Colonic mucosa (tissue), 4 donors: ENCODE results near the gene WNT9A. TPM values are rescaled to one million over a fixed set of nuclear protein-coding genes. Genes with fewer than 3 reads are reported as not detected.
"Not testable (repeated sequence)": the region's sequence is repeated elsewhere in the genome, so short reads cannot be mapped to it uniquely, and the experiment has no call there.

Experiments
- DNase-seq: peaks from one replicate; pipeline ENCODE4 v3.0.0-alpha.2; 2020
- H3K27ac ChIP-seq: fragments of 200-600 bp; one replicate; pipeline ENCODE4 v1.8.0; 2021
- H3K27me3 ChIP-seq: fragments of 200-600 bp; one replicate; pipeline ENCODE4 v1.8.0; 2021
- H3K36me3 ChIP-seq: fragments of 200-600 bp; one replicate; pipeline ENCODE4 v1.8.0; 2021
- H3K4me1 ChIP-seq: fragments of 200-600 bp; one replicate; pipeline ENCODE4 v1.8.0; 2021; ENCODE audit warnings: mild to moderate bottlenecking
- H3K4me3 ChIP-seq: fragments of 200-600 bp; one replicate; pipeline ENCODE4 v1.8.0; 2021
- H3K9ac ChIP-seq, 2 donors: one replicate each; pipeline ENCODE4 v1.7.0; 2013; ENCODE audit warnings: control low read depth in 2 of 2, low read depth in 2 of 2, low read length in 2 of 2
- H3K9me3 ChIP-seq: fragments of 200-600 bp; one replicate; pipeline ENCODE4 v1.8.0; 2021
- CTCF ChIP-seq: fragments of 200-600 bp; IDR thresholded peaks from one replicate; pipeline ENCODE4 v1.8.0; 2022; ENCODE audit warnings: antibody characterized with exemption, mild to moderate bottlenecking
- intact Hi-C: fragments of 100-400 bp; cut with DNase I; formaldehyde crosslinking; loops from one replicate; pipeline ENCODE4 v1.14.1; 2022
- total RNA-seq, 2 donors: library from RNA; stranded (reverse); fragmentation: NEBNext Ultra II Directional in 1 of 2; extraction: Animal tissue kit (Norgen Biotek cat#: 25700) in 1 of 2; gene quantifications; one replicate each; pipeline ENCODE4 v1.2.1, GENCODE V29; 2021
- donor health status: healthy.
- donor health status: DM: no; HTN: no; CAD: no.
- donor health status: DM: no; HTN: no; CAD: no.

The WNT9A gene
- total RNA-seq, 2 donors from 2014 or later = 2.6 to 3.3 TPM

GRCh38 chr1:227971643-227972282 is 24.0 kb upstream of the WNT9A start:
- H3K4me3 ChIP-seq, H3K27ac ChIP-seq, DNase-seq, intact Hi-C loops, H3K9me3 ChIP-seq, H3K4me1 ChIP-seq, H3K36me3 ChIP-seq, H3K27me3 ChIP-seq, H3K9ac ChIP-seq: not testable (repeated sequence)

GRCh38 chr1:227971216-227971615 is 23.5 kb upstream of the WNT9A start:
- H3K27me3 ChIP-seq, H3K9ac ChIP-seq, intact Hi-C loops, DNase-seq, H3K36me3 ChIP-seq, H3K4me1 ChIP-seq, H3K27ac ChIP-seq, H3K9me3 ChIP-seq, H3K4me3 ChIP-seq: not testable (repeated sequence)

GRCh38 chr1:227970076-227970995 is 22.6 kb upstream of the WNT9A start:
- H3K9me3 ChIP-seq, H3K27ac ChIP-seq, H3K4me1 ChIP-seq, H3K36me3 ChIP-seq, H3K9ac ChIP-seq, H3K4me3 ChIP-seq, intact Hi-C loops, H3K27me3 ChIP-seq, DNase-seq: not testable (repeated sequence)

- intact Hi-C loops, H3K4me1 ChIP-seq, H3K27ac ChIP-seq, H3K27me3 ChIP-seq, H3K9ac ChIP-seq, H3K36me3 ChIP-seq, H3K4me3 ChIP-seq, DNase-seq, H3K9me3 ChIP-seq: not testable (repeated sequence)
Observed at GRCh38 chr1:227967815-227968214, 20.1 kb upstream of the WNT9A start.

GRCh38 chr1:227966733-227967132 is 19.0 kb upstream of the WNT9A start:
- H3K9ac ChIP-seq, H3K4me1 ChIP-seq, H3K27ac ChIP-seq, H3K36me3 ChIP-seq, DNase-seq, H3K4me3 ChIP-seq, H3K27me3 ChIP-seq, H3K9me3 ChIP-seq, intact Hi-C loops: not testable (repeated sequence)

- no peaks in the 10 kb centered on the region for H3K27me3 ChIP-seq
- H3K9me3 ChIP-seq = no peaks in the 10 kb centered on the region
- H3K36me3 ChIP-seq = no peaks in the 10 kb centered on the region
- H3K4me1 ChIP-seq = no peaks in the 10 kb centered on the region
- intact Hi-C loops = no loop called here
- no peak for TF ChIP-seq CTCF
- no peak overlapping the region for H3K4me3 ChIP-seq
- no peak for DNase-seq
- H3K9ac ChIP-seq = no peak overlapping the region
- no peak overlapping the region for H3K27ac ChIP-seq
Observed at GRCh38 chr1:227961651-227962466, 14.1 kb upstream of the WNT9A start.

GRCh38 chr1:227959325-227959860 is 11.7 kb upstream of the WNT9A start:
- Histone ChIP-seq H3K4me1 (no peaks in the 10 kb centered on the region), H3K9ac (no peak overlapping the region), H3K4me3 (no peak overlapping the region), H3K36me3 (no peaks in the 10 kb centered on the region), H3K9me3 (no peaks in the 10 kb centered on the region), H3K27me3 (no peaks in the 10 kb centered on the region), H3K27ac (no peak overlapping the region)
- intact Hi-C loops = no loop called here
- no peak for TF ChIP-seq CTCF
- no peak for DNase-seq
